Hepatocyte (in vitro differentiated cells): ENCODE measurements around the gene ANKS6.

Experiments
- CTCF ChIP-seq: fragments of 200-600 bp; sonication (generic); IDR thresholded peaks from 2 replicates; pipeline ENCODE4 v1.5.1; 2016; ENCODE audit warnings: antibody characterized with exemption, mild to moderate bottlenecking; ENCODE audit not compliant: poor library complexity
- EZH2 ChIP-seq: fragments of 200-600 bp; sonication (generic); IDR thresholded peaks from 2 replicates; pipeline ENCODE4 v1.6.1; 2016; ENCODE audit warnings: antibody characterized with exemption, mild to moderate bottlenecking, borderline replicate concordance
- EZH2phosphoT487 ChIP-seq: fragments of 200-600 bp; sonication (generic); IDR thresholded peaks from one replicate; pipeline ENCODE4 v1.6.1; 2018; ENCODE audit warnings: antibody characterized with exemption, mild to moderate bottlenecking, low read depth, moderate library complexity; ENCODE audit not compliant: unreplicated experiment, severe bottlenecking

- TF ChIP-seq CTCF, result no peak
- no peak for TF ChIP-seq EZH2
- TF ChIP-seq EZH2phosphoT487, result no peak
Measured at GRCh38 chr9:98808411-98808815, 12.1 kb upstream of the ANKS6 start.
